ENCODE measurements around the gene FALEC.
A peak's percentile ranks its signal among the peaks of the same experiment; 100 is the strongest.

Gene FALEC

DNA sequence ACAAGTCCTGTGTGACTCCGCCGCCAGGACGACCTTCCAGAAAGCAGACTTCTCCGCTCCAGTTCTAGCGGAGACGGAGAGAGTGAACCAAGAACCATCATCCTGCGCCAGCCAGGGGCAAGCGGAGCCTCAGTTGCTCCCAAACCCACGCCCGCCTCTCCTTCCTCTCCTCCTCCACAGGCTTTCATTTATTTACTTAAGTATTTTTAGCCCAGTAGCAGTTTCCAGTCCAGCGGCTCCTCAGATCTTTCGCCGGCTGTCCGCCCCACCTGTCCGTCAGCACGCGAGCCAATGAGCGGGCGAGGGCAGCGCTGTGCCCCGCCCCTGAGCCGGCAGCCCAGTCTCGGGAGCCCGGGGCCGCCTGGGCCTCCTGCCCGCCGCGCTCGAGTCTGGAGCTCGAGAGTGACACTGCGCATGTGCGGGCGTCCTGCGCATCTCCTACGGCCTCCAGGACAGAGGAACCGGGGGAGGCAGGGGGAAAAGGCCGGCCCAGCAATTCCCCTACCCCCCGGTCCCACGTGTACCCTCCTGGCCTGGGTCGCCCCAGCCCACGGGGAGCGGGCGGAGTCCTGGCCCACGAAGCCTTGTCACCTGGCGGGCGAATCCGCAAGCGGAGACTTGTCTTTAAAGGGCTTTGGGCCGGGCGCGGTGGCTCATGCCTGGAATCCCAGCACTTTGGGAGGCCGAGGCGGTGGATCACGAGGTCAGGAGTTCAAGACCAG, at the start of gene FALEC:
FALEC (plus strand) TSS at position 425 of the 722 bp plus-strand sequence.
- Histone ChIP-seq H3K79me2 (ENCODE audit: control insufficient read depth, insufficient read depth, low read length, unreplicated experiment) (no peaks in the 10 kb centered on the region), H2AFZ (ENCODE audit: low read length, unreplicated experiment) (peak within 1 kb of the TSS; percentile 70), H3K4me3 (ENCODE audit: low read depth, low read length) (peak within 1 kb of the TSS; percentile 72), H3K4me1 (ENCODE audit: control insufficient read depth, insufficient read depth, low read length, unreplicated experiment) (peaks cover 14% of the 10 kb centered on the region), H3K36me3 (ENCODE audit: insufficient read depth, low read length) (no peaks in the 10 kb centered on the region; the same call in 1 of the 2 replicates), H3K27ac (ENCODE audit: low read depth, low read length) (no peak within 1 kb of the TSS), H3K27me3 (ENCODE audit: insufficient read depth, low read length) (no peaks in the 10 kb centered on the region)

GRCh38 chr1:150466964-150467363, 48.6 kb upstream of the FALEC start:
- no peak overlapping the region for H2AFZ ChIP-seq (ENCODE audit: low read length, unreplicated experiment)
- peaks cover 17% of the 10 kb centered on the region; the same call in 1 of the 2 replicates for H3K36me3 ChIP-seq (ENCODE audit: insufficient read depth, low read length)
- no peaks in the 10 kb centered on the region for H3K79me2 ChIP-seq (ENCODE audit: control insufficient read depth, insufficient read depth, low read length, unreplicated experiment)
- H3K27me3 ChIP-seq (ENCODE audit: insufficient read depth, low read length) = no peaks in the 10 kb centered on the region
- H3K27ac ChIP-seq (ENCODE audit: low read depth, low read length) = no peak overlapping the region
- no peaks in the 10 kb centered on the region for H3K4me1 ChIP-seq (ENCODE audit: control insufficient read depth, insufficient read depth, low read length, unreplicated experiment)
- no peak overlapping the region for H3K4me3 ChIP-seq (ENCODE audit: low read depth, low read length)

DNA sequence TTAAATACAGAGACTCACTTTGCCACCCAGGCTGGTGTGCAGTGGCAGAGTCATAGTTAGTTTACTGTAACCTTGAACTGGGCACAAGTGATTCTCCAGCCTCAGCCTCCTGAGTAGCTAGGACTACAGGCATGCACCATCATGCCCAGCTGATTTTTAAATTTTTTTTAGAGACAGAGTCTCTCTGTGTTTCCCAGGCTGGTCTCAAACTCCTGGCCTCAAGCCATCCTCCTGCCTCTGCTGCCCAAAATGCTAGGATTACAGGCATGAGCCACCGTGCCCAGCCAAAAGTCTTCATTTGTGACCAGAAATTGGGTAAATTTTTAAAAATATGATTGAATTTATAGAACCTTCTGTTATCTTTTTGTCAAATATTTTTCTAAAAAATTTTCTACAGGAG, 46.3 kb upstream of the FALEC start:
- no peak overlapping the region for H3K4me3 ChIP-seq (ENCODE audit: low read depth, low read length)

GRCh38 chr1:150472601-150473200, 42.9 kb upstream of the FALEC start:
- H2AFZ ChIP-seq (ENCODE audit: low read length, unreplicated experiment) = no peak overlapping the region
- H3K79me2 ChIP-seq (ENCODE audit: control insufficient read depth, insufficient read depth, low read length, unreplicated experiment) = no peaks in the 10 kb centered on the region
- no peak overlapping the region for H3K4me3 ChIP-seq (ENCODE audit: low read depth, low read length)
- H3K27me3 ChIP-seq (ENCODE audit: insufficient read depth, low read length) = no peaks in the 10 kb centered on the region
- H3K27ac ChIP-seq (ENCODE audit: low read depth, low read length) = no peak overlapping the region
- peaks cover 13% of the 10 kb centered on the region for H3K4me1 ChIP-seq (ENCODE audit: control insufficient read depth, insufficient read depth, low read length, unreplicated experiment)
- peaks cover 12% of the 10 kb centered on the region; the same call in 1 of the 2 replicates for H3K36me3 ChIP-seq (ENCODE audit: insufficient read depth, low read length)

More for the DNA sequence above, 46.3 kb upstream of the FALEC start:
- H2AFZ ChIP-seq (ENCODE audit: low read length, unreplicated experiment) = no peak overlapping the region
- H3K4me1 ChIP-seq (ENCODE audit: control insufficient read depth, insufficient read depth, low read length, unreplicated experiment) = no peaks in the 10 kb centered on the region
- H3K27me3 ChIP-seq (ENCODE audit: insufficient read depth, low read length) = no peaks in the 10 kb centered on the region
- no peak overlapping the region for H3K27ac ChIP-seq (ENCODE audit: low read depth, low read length)
- no peaks in the 10 kb centered on the region for H3K79me2 ChIP-seq (ENCODE audit: control insufficient read depth, insufficient read depth, low read length, unreplicated experiment)
- H3K36me3 ChIP-seq (ENCODE audit: insufficient read depth, low read length) = peaks cover 17% of the 10 kb centered on the region; the same call in 1 of the 2 replicates

- no peak overlapping the region for H3K27ac ChIP-seq (ENCODE audit: low read depth, low read length)
- no peaks in the 10 kb centered on the region for H3K27me3 ChIP-seq (ENCODE audit: insufficient read depth, low read length)
- no peak overlapping the region for H3K4me3 ChIP-seq (ENCODE audit: low read depth, low read length)
- H3K79me2 ChIP-seq (ENCODE audit: control insufficient read depth, insufficient read depth, low read length, unreplicated experiment) = no peaks in the 10 kb centered on the region
- peaks cover 20% of the 10 kb centered on the region for H3K4me1 ChIP-seq (ENCODE audit: control insufficient read depth, insufficient read depth, low read length, unreplicated experiment)
- no peak overlapping the region for H2AFZ ChIP-seq (ENCODE audit: low read length, unreplicated experiment)
- H3K36me3 ChIP-seq (ENCODE audit: insufficient read depth, low read length) = peaks cover 12% of the 10 kb centered on the region; the same call in 1 of the 2 replicates
Measured at GRCh38 chr1:150473659-150474058, 41.9 kb upstream of the FALEC start.

DNA sequence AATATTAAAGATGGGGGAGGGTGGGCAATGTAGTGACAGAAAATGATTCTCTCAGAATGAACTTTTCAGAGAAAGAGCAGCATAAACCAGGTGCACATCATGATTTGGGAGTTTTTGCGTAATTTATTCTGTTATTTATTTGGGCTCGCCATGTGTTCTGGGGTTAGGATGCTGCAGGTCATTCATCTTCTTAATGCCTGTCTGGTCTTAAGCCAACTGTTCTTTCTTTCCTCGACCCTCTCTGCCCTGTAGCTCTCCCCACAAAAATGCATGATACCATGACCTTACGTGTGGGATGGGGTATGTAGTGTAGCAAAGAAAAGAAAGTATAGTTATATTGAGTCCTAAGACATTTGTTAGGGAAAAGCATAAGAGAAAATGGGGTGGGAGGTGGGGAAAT, 40.7 kb upstream of the FALEC start:
- no peak overlapping the region for H2AFZ ChIP-seq (ENCODE audit: low read length, unreplicated experiment)
- H3K4me3 ChIP-seq (ENCODE audit: low read depth, low read length) = no peak overlapping the region
- no peaks in the 10 kb centered on the region for H3K79me2 ChIP-seq (ENCODE audit: control insufficient read depth, insufficient read depth, low read length, unreplicated experiment)
- peaks cover 20% of the 10 kb centered on the region for H3K4me1 ChIP-seq (ENCODE audit: control insufficient read depth, insufficient read depth, low read length, unreplicated experiment)
- no peak overlapping the region for H3K27ac ChIP-seq (ENCODE audit: low read depth, low read length)
- no peaks in the 10 kb centered on the region for H3K27me3 ChIP-seq (ENCODE audit: insufficient read depth, low read length)
- peaks cover 12% of the 10 kb centered on the region; the same call in 1 of the 2 replicates for H3K36me3 ChIP-seq (ENCODE audit: insufficient read depth, low read length)

DNA sequence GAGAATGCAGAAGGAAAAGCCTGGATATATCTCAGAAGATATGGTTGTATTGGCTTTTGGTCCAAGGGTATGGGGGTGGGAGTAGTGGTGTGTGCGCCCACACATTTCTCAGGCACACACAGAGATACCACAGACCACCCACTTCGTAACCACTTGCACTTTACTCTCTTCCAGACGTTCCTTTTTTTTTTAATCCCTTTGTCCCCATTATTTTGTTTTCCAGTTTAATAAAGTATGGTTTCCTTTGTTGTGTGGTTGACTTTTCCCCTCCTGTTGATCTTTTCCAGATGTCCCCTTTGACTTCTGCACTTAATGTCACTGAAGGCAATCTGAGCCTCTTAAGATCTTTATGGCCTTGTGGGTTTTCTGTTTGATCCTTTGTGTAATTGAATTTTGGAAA, 38.8 kb upstream of the FALEC start:
- Histone ChIP-seq H3K79me2 (ENCODE audit: control insufficient read depth, insufficient read depth, low read length, unreplicated experiment) (no peaks in the 10 kb centered on the region), H2AFZ (ENCODE audit: low read length, unreplicated experiment) (no peak overlapping the region), H3K27ac (ENCODE audit: low read depth, low read length) (no peak overlapping the region), H3K36me3 (ENCODE audit: insufficient read depth, low read length) (no peaks in the 10 kb centered on the region), H3K4me3 (ENCODE audit: low read depth, low read length) (no peak overlapping the region), H3K27me3 (ENCODE audit: insufficient read depth, low read length) (no peaks in the 10 kb centered on the region), H3K4me1 (ENCODE audit: control insufficient read depth, insufficient read depth, low read length, unreplicated experiment) (peaks cover 20% of the 10 kb centered on the region)

- H3K4me3 ChIP-seq (ENCODE audit: low read depth, low read length) = no peak overlapping the region
- no peaks in the 10 kb centered on the region for H3K27me3 ChIP-seq (ENCODE audit: insufficient read depth, low read length)
- no peaks in the 10 kb centered on the region for H3K79me2 ChIP-seq (ENCODE audit: control insufficient read depth, insufficient read depth, low read length, unreplicated experiment)
- no peak overlapping the region for H2AFZ ChIP-seq (ENCODE audit: low read length, unreplicated experiment)
- peaks cover 20% of the 10 kb centered on the region for H3K4me1 ChIP-seq (ENCODE audit: control insufficient read depth, insufficient read depth, low read length, unreplicated experiment)
- no peak overlapping the region for H3K27ac ChIP-seq (ENCODE audit: low read depth, low read length)
- no peaks in the 10 kb centered on the region for H3K36me3 ChIP-seq (ENCODE audit: insufficient read depth, low read length)
Measured at GRCh38 chr1:150477320-150477719, 38.2 kb upstream of the FALEC start.

DNA sequence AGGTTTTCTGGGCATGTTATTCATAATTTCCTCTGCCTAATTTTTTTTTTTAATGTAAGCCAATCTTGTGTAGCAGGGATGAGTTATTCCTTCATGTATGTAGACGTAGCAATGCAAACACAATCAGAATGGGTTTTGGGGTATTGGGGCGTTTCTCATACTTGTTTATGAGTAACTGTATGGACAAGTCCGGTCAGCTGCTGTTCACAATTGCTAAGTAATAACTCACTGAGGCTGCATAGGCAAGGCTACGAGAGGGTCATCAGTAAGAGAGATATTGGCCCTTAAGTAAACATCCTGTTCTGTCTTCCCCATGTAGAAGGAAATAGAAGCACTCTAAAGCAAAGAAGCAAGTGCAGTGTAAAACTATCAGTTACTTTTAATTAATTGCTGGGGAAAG, 37.8 kb upstream of the FALEC start:
- Histone ChIP-seq H2AFZ (ENCODE audit: low read length, unreplicated experiment) (no peak overlapping the region), H3K36me3 (ENCODE audit: insufficient read depth, low read length) (no peaks in the 10 kb centered on the region), H3K27me3 (ENCODE audit: insufficient read depth, low read length) (no peaks in the 10 kb centered on the region), H3K4me1 (ENCODE audit: control insufficient read depth, insufficient read depth, low read length, unreplicated experiment) (peaks cover 20% of the 10 kb centered on the region), H3K4me3 (ENCODE audit: low read depth, low read length) (no peak overlapping the region), H3K27ac (ENCODE audit: low read depth, low read length) (no peak overlapping the region), H3K79me2 (ENCODE audit: control insufficient read depth, insufficient read depth, low read length, unreplicated experiment) (no peaks in the 10 kb centered on the region)

- Histone ChIP-seq H2AFZ (ENCODE audit: low read length, unreplicated experiment) (no peak overlapping the region), H3K4me3 (ENCODE audit: low read depth, low read length) (no peak overlapping the region), H3K27me3 (ENCODE audit: insufficient read depth, low read length) (no peaks in the 10 kb centered on the region), H3K79me2 (ENCODE audit: control insufficient read depth, insufficient read depth, low read length, unreplicated experiment) (no peaks in the 10 kb centered on the region), H3K27ac (ENCODE audit: low read depth, low read length) (no peak overlapping the region), H3K4me1 (ENCODE audit: control insufficient read depth, insufficient read depth, low read length, unreplicated experiment) (peaks cover 20% of the 10 kb centered on the region), H3K36me3 (ENCODE audit: insufficient read depth, low read length) (no peaks in the 10 kb centered on the region)
Measured at GRCh38 chr1:150479370-150479769, 36.2 kb upstream of the FALEC start.

GRCh38 chr1:150479927-150480352, 35.6 kb upstream of the FALEC start:
- H3K79me2 ChIP-seq (ENCODE audit: control insufficient read depth, insufficient read depth, low read length, unreplicated experiment) = no peaks in the 10 kb centered on the region
- peaks cover 24% of the 10 kb centered on the region for H3K4me1 ChIP-seq (ENCODE audit: control insufficient read depth, insufficient read depth, low read length, unreplicated experiment)
- H3K36me3 ChIP-seq (ENCODE audit: insufficient read depth, low read length) = no peaks in the 10 kb centered on the region
- no peak overlapping the region for H3K27ac ChIP-seq (ENCODE audit: low read depth, low read length)
- no peak overlapping the region for H3K4me3 ChIP-seq (ENCODE audit: low read depth, low read length)
- H3K27me3 ChIP-seq (ENCODE audit: insufficient read depth, low read length) = no peaks in the 10 kb centered on the region
- no peak overlapping the region for H2AFZ ChIP-seq (ENCODE audit: low read length, unreplicated experiment)

All from ACC112 (cell line).